ENCODE measurements around the gene TRMT5. TPM values are rescaled to one million over a fixed set of nuclear protein-coding genes. Genes with fewer than 3 reads are reported as not detected.

TRMT5 gene
- total and polyA plus RNA-seq, 9 of the 15 experiments (the other 6 are each of a cell fraction or from before 2014, with no cell fraction given): 8.4 to 20.0 (median 15.1) TPM

- POLR2A ChIA-PET: no interaction called here
- intact Hi-C loops (cut with micrococcal nuclease): no loop called here
- no peak for FAIRE-seq
Observed at GRCh38 chr14:60964904-60965303, 16.0 kb downstream of the TRMT5 start.

GRCh38 chr14:60963761-60964160 is 17.1 kb downstream of the TRMT5 start:
- intact Hi-C loops (cut with micrococcal nuclease): no loop called here
- CTCF ChIA-PET (ENCODE audit: low intra/inter-chr PET ratio): no interaction called here
- H2AFZ ChIP-seq (ENCODE audit: low read depth, low read length): no peak overlapping the region
- 43% methylated on average over 2 of the region's 2 CpGs for WGBS (ENCODE audit: insufficient coverage, low coverage, missing lambda C conversion rate)
- H3K4me2 ChIP-seq (ENCODE audit: insufficient read depth, low read length): no peak overlapping the region
- BruUV-seq (replicated peaks): no TSS peak
- no peak overlapping the region for H3K4me3 ChIP-seq
- H4K20me1 ChIP-seq (replicated peaks; ENCODE audit: control insufficient read depth, insufficient read depth, low read length): no peaks in the 10 kb centered on the region
- ATAC-seq: peak; percentile 66; the same call in 1 of the 3 replicates
- DNase-seq (ENCODE audit: extremely low read depth in 1 of 4, low spot score in 3 of 4): no peak
- H3K9me3 ChIP-seq (replicated peaks; ENCODE audit: control insufficient read depth, insufficient read depth, low read depth, low read length): no peaks in the 10 kb centered on the region
- H3K36me3 ChIP-seq (ENCODE audit: control insufficient read depth, insufficient read depth, low read length): no peaks in the 10 kb centered on the region
- TF ChIP-seq HDAC3 (IDR thresholded peaks at IDR 0.05; ENCODE audit: borderline replicate concordance, partially characterized antibody) (no peak), PKNOX1 (IDR thresholded peaks at IDR 0.05) (peak; percentile 74)
- H3K79me2 ChIP-seq (ENCODE audit: control insufficient read depth, insufficient read depth, low read length): no peaks in the 10 kb centered on the region
- H3K9ac ChIP-seq (ENCODE audit: insufficient read depth in 1 of 2, low read depth in 2 of 2, low read length in 2 of 2): no peak overlapping the region
- POLR2A ChIA-PET: no interaction called here
- in situ Hi-C loops (cut with MboI): no loop called here
- H3K9me1 ChIP-seq (ENCODE audit: control insufficient read depth, insufficient read depth, low read length): no peaks in the 10 kb centered on the region
- FAIRE-seq: no peak
- peaks cover 4 to 5% of the 10 kb centered on the region in 2 experiments; a peak in 3 of 5 replicates for H3K4me1 ChIP-seq (replicated peaks in 1 of 2; ENCODE audit: control insufficient read depth in 2 of 2, insufficient read depth in 2 of 2, low read length in 2 of 2)
- 0 out of 3 replicates have a peak overlapping the region, but pooled peaks have one; percentile 8 for H3K27ac ChIP-seq (ENCODE audit: extremely low read depth, low read depth, low read length)
- no peaks in the 10 kb centered on the region for H3K27me3 ChIP-seq (ENCODE audit: control insufficient read depth in 2 of 2, insufficient read depth in 2 of 2, low read length in 2 of 2)

More at GRCh38 chr14:60964904-60965303, 16.0 kb downstream of the TRMT5 start:
- Histone ChIP-seq H3K79me2 (ENCODE audit: control insufficient read depth, insufficient read depth, low read length) (no peaks in the 10 kb centered on the region), H2AFZ (ENCODE audit: low read depth, low read length) (no peak overlapping the region), H3K36me3 (ENCODE audit: control insufficient read depth, insufficient read depth, low read length) (no peaks in the 10 kb centered on the region), H3K4me2 (ENCODE audit: insufficient read depth, low read length) (no peak overlapping the region), H3K27me3 (ENCODE audit: control insufficient read depth in 2 of 2, insufficient read depth in 2 of 2, low read length in 2 of 2) (no peaks in the 10 kb centered on the region), H4K20me1 (replicated peaks; ENCODE audit: control insufficient read depth, insufficient read depth, low read length) (no peaks in the 10 kb centered on the region), H3K27ac (ENCODE audit: extremely low read depth, low read depth, low read length) (no peak overlapping the region), H3K4me3 (no peak overlapping the region), H3K9me3 (replicated peaks; ENCODE audit: control insufficient read depth, insufficient read depth, low read depth, low read length) (no peaks in the 10 kb centered on the region), H3K9ac (ENCODE audit: insufficient read depth in 1 of 2, low read depth in 2 of 2, low read length in 2 of 2) (no peak overlapping the region), H3K9me1 (ENCODE audit: control insufficient read depth, insufficient read depth, low read length) (no peaks in the 10 kb centered on the region), H3K4me1 (replicated peaks in 1 of 2; ENCODE audit: control insufficient read depth in 2 of 2, insufficient read depth in 2 of 2, low read length in 2 of 2) (peaks cover 4 to 5% of the 10 kb centered on the region in 2 experiments; a peak in 3 of 5 replicates)
- CTCF ChIA-PET (ENCODE audit: low intra/inter-chr PET ratio): no interaction called here
- TF ChIP-seq SP1 (CRISPR knock-in tag; IDR thresholded peaks at IDR 0.05) (no peak), ZFP1 (CRISPR knock-in tag; IDR thresholded peaks at IDR 0.05) (no peak), ZNF347 (CRISPR knock-in tag; IDR thresholded peaks at IDR 0.05; ENCODE audit: low read depth) (no peak), MAFF (IDR thresholded peaks at IDR 0.05; ENCODE audit: low read length) (no peak), SRSF9 (IDR thresholded peaks at IDR 0.05; ENCODE audit: borderline replicate concordance, low read depth, low read length) (no peak)
- BruUV-seq (replicated peaks): no TSS peak
- WGBS (ENCODE audit: insufficient coverage, low coverage, missing lambda C conversion rate): 56% methylated on average over 2 of the region's 2 CpGs
- in situ Hi-C loops (cut with MboI): no loop called here
- ATAC-seq: no peak
- DNase-seq (ENCODE audit: extremely low read depth in 1 of 4, low spot score in 3 of 4): no peak
